T-helper 22 cell (primary cell): ENCODE measurements around the gene NIBAN1.

ENCODE experiments used
- DNase-seq: peaks from one replicate; pipeline ENCODE4 v3.0.0-alpha.2; 2020; ENCODE audit warnings: low read depth

Gene NIBAN1

DNA sequence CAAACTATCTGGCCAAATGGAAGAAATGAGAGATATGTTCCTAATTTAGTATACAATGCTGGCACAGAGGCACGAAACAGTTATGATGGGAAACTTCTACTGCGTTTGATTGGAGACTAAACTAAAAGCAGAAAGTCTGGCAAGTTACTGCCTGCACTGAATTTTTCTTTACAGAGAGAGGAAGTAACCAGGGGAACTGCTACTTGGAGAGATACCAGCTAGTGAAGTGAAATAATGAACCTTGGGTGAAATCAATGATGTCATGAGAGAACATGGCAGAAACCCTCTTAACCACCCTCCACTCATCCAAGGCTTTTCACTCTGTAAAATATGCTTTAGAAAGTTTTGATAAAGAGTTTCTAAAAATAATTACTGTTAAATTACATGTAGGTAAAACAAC lies 29.3 kb downstream of the NIBAN1 start:
- DNase-seq, result no peak

DNA sequence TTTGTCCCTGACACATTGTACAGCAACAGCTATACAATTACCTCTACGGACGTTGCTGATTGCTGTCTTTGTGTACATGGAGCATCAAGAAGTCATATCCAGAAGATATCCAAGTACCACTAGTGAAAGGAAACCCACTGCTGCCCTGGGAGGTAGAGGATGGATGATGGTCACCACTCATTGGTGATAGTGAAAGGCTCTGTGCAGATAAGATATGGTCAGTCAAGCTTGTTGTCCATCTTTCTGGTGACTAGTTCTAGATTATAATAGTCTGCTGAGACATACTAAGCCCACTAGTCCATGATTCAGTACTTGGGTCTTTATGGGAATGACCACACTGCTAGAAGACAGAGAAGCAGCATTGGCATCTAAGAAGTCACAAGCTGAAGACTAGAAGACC lies 30.3 kb downstream of the NIBAN1 start:
- DNase-seq, result no peak

DNA sequence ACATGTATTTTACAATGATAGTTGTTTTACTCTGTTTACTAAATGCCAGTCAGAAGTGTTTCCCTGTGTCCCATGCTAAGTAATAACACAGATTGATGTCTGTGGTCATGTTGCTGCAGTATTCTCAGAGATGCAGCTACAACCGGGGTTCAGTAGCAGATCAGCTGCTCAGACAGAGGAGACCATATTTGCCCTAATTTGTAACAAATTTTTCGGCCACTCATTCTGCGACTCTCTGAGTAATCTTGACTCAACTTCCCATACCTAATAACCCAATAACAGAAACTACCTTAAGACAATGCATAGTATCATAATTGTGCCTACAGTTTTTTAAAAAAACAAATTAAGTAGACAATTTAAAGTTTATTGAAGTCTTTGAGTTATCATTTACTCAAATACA lies 32.6 kb downstream of the NIBAN1 start:
- no peak for DNase-seq

DNA sequence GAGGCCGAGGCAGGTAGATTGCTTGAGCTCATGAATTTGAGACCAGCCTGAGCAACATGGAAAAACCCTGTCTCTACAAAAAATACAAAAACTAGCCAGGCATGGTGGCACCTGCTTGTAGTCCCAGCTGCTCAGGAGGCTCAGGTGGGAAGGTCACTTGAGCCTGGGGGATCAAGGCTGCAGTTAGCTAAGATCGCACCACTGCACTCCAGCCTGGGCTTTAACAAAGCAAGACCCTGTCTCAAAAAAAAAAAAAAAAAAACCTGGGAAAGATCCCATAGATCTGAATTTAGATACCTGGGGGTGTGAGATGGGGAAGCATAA lies 32.9 kb downstream of the NIBAN1 start:
- DNase-seq, result no peak

DNA sequence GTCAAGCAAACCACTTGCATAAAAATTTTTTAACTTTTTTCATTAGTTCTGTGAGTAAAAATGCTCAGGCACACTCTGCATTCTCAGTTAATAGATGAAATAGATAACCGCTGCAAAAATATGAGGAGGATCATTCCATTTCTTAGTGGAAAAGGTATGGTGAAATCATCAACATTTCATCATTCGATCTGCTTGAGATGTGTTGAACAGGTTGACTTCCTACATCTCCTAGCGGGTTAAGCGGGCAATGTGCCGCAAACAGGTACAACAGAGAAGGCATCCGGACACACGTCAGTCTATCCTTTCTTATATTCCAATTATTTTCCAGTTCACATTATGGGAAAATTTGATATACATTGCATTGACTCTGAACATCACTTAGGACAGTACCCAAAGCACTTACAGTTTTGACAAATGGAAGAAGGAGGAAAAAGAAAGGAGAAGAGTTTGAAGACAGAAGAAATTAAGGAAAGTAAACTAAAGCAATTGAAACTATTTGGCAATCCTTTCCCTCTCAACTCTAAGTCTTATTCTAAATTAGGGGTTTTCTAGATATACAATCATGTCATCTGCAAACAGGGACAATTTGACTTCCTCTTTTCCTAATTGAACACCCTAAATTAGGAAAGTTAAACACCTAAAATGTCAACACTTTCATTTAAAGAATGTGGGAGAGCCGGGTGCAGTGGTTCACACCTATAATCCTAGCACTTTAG lies 33.5 kb downstream of the NIBAN1 start:
- no peak for DNase-seq

DNA sequence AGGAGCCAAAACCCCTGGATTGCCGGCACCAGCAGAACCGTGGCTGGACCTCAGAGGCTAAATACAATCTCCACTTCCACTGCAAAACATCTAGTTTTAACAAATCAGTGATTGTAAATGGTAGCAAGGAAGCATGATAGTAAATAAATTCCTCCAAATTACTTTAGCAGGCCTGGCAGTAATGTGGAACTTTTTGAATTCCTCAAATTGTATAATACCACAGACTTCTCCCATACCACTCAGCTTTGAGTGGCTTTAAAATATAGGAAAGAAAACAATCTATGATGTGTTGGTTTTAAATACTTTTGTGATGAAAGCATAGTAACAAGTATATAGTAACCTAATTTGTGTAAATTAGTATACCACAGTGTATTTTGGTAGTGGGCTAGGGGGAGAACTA lies 34.1 kb downstream of the NIBAN1 start:
- no peak for DNase-seq

DNA sequence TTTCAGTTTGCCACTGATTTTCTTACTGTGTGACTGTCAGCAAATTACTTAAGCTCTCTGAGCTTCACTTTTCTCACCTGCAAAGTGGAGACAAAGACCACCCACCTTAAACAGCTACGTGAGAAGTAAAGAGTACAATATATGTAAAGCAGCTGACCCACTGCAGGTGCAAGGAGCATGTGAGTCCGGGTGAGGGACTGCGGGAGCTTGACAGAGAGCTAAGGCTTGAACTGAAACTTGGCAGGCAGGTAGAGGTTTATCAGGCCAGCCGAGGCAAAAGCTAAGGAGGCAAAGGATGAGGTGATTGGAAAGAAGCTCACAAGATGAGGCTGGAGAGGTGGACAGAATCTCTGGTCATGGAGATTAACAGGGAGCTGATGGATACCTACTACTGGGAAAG lies 36.6 kb downstream of the NIBAN1 start:
- no peak for DNase-seq

DNA sequence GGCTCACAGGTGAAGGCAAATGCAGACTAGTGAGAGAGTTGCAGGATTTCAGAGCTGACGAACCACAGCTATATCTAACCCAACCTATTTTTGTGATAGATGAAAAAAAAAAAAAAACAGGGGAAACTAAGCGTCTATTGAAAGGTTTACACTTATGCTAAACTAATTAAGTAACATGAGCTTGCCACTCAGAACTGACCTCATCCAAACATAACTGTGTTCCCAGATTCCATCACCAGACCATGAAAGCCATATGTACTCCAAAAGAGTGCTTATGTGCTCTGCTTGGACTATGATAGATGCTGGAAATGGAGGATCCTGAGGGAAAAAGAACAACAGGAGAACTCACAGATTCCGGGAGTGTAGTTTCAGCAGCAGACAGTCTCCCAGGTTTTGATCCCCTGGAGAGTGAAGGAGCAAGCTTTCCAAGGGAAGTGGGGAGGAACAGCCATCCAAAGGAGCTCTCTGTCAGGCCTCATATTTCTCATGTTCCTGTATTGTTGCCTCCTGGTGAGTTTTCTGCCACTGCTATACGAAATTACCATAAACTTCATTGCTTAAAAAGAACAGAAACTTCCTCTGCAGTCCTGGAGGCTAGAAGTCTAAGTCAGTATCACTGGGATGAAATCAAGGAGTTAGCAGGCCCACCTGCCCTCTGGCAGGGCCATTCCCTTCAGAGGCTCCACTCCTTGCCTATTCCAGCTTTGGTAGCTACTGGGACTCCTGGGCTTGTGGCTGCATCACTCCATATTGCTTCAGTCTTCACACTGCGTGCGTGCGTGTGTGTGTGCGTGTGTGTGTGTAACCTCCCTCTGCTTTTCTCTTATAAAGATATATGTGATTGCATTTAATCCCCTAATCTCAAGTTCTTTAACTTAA lies 38.1 kb downstream of the NIBAN1 start:
- no peak for DNase-seq

DNA sequence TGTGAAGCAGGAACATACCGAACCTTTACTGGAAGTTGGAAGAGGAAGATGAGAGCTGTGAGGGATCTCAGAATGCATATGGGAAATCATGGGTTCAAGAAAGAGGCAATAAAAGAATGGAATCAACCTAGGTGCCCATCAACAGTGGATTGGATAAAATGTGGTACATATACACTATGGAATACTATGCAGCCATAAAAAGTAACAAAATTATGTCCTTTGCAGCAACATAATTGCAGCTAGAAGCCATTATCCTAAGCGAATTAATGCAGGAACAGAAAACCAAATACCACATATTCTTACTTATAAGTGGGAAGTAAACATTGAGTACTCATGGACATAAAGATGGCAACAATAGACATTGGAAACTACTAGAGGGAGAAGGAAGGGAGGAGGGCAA lies 40.4 kb downstream of the NIBAN1 start:
- no peak for DNase-seq

DNA sequence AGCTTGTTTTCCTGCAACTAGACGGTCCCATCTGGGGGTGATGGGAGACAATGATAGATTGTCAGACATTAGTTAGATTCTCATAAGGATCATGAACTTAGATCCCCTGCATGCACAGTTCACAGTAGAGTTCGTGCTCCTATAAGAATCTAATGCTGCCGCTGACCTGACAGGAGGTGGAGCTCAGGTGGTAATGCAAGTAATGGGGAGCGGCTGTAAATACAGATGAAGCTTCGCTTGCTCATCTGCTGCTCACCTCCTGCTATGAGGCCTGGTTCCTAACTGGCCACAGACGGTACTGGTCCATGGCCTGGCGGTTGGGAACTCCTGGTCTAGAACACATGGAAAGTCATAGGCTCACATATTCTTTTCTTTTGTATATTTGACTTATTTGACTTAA lies 42.0 kb downstream of the NIBAN1 start:
- DNase-seq, result no peak

DNA sequence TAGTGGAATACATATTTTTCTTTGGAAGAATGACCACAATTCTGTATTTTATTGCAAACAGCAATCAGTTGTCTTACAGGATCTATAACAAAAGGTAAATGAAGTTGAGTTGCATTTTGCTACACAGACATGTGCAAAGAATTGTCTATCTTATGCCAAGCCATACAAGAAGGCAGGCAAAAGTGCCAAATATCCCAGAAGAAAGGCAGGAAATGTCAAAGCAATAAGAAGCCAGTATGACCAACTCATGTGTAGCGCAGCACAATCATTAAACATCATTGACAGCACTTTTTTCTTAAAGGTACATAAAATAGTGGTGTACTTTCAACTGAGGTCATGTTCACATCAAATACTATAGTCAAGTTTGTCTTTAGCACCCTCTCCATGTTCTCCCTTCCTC lies 42.7 kb downstream of the NIBAN1 start:
- DNase-seq, result no peak

DNA sequence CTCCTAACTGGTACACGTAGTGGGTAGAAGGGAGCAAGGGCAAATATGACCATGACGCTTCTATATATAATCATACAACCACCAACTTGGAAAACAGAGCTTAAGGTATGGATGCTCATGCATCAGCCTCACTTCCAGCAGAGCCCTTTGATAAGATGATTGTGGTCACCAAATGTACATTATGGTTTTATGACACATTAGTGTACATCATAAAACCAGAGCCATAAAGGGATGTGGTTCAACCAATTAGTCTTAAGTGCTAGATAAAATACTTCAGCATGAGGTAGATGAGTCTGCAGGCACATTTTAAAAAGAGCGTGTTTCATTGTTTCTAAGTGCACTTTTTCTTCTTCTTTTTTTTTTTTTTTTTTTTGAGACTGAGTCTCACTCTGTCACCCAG lies 43.7 kb downstream of the NIBAN1 start:
- DNase-seq, result no peak

DNA sequence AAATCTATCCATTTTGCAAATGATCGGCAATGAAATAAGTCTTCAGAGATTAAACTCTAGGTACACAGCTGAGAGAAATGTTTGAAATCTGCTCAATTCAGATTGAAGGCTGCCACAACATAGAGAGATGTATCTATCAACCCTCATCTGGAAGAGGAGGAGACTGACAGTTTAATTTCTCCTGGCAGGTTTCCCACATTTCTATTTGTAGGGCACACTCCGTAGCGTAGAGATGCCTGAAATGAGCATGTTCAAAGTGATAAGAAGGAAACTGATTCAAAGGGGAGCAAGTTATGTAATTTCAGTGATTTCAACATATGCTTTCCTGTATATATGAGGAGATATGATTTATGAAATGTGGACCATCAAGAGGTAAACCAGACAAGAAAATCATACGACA lies 44.1 kb downstream of the NIBAN1 start:
- DNase-seq, result no peak

DNA sequence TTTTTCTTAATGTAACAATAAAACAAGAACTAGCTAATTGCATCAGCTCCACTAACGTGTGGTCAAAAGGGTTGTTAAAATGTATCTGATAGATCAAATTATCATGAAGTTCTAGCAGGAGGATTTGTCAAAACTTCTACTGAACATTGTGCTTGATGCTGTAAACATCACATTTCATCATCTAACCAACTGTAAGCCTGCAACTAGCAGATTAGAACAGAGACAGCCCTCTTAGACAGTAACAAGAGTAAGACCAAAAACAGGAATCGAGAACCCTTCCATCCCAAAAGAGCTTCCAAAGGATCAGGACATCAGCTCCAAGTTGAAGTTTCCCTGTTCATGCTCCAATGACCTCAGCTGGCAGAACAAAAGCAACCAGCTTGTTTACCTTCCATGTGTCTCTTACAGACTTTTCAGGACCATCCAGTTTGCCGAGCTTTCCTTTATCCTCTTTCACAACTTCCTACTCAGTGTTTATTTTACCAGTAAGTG lies 44.6 kb downstream of the NIBAN1 start:
- no peak for DNase-seq

DNA sequence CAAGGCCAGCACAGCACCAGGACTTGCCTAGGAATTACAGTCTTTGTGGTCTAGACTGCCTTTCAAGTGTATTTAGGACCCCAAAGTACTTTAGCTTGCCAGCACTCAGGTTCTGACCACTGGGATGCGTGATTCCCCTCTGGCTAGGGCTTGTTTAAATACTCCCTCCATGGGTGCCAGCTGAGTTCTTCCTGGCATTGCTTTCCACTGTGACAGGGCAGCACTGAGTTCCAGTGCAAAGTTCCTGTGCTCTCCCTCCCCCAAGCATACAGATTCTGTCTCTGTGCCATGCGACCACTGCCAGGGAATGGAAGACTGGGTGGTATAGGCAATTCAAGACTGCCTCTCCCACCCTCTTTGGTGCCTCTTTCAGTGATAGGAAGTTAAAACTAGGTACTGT lies 45.9 kb downstream of the NIBAN1 start:
- DNase-seq, result no peak
